Activated CD8-positive, alpha-beta T cell treated with anti-CD3 and anti-CD28 coated beads, Interleukin-2, amount 10 ng/mL, durations not matched to agents 7 days and 5 days (primary cell): Measurements from ENCODE around the gene NUAK2. TPM values are rescaled to one million over a fixed set of nuclear protein-coding genes. Genes with fewer than 3 reads are reported as not detected.
"Not testable (repeated sequence)": the region's sequence is repeated elsewhere in the genome, so short reads cannot be mapped to it uniquely, and the experiment has no call there.

ENCODE experiments used
- ATAC-seq: fragments of 150-1000 bp; cut with Tn5 transposase; one replicate; pipeline ENCODE4 v1.10.0; 2021; ENCODE audit warnings: moderate library complexity
- CTCF ChIA-PET: fragments of 350-600 bp; sonication (Branson Sonifier 250); formaldehyde crosslinking; loops from one replicate; lab custom pipeline; 2021; ENCODE audit warnings: antibody characterized with exemption; lab: Charles Lee
- POLR2A ChIA-PET: fragments of 350-600 bp; sonication (Branson Sonifier 250); formaldehyde crosslinking; loops from one replicate; lab custom pipeline; 2021; ENCODE audit warnings: antibody characterized with exemption; lab: Charles Lee
- DNase-seq: peaks from one replicate; pipeline ENCODE4 v3.0.0-alpha.2; 2020
- H3K27ac Mint-ChIP-seq: one replicate; pipeline ENCODE4 v1.8.0; 2021; ENCODE audit warnings: mild to moderate bottlenecking, mixed read lengths
- H3K27me3 Mint-ChIP-seq: one replicate; pipeline ENCODE4 v1.8.0; 2021; ENCODE audit warnings: low read depth, mixed read lengths
- H3K36me3 Mint-ChIP-seq: one replicate; pipeline ENCODE4 v1.8.0; 2021; ENCODE audit warnings: low read depth, mixed read lengths
- H3K4me1 Mint-ChIP-seq: one replicate; pipeline ENCODE4 v1.8.0; 2021; ENCODE audit warnings: low read depth, mixed read lengths
- H3K4me3 Mint-ChIP-seq: one replicate; pipeline ENCODE4 v1.8.0; 2021; ENCODE audit warnings: mild to moderate bottlenecking, mixed read lengths
- H3K9me3 Mint-ChIP-seq: one replicate; pipeline ENCODE4 v1.8.0; 2022; ENCODE audit warnings: mixed read lengths; ENCODE audit not compliant: insufficient read depth
- total RNA-seq, 2 experiments: library from RNA; stranded (reverse); gene quantifications; one replicate each; pipeline ENCODE4 v1.2.3, GENCODE V29; 2021

Gene NUAK2
- total RNA-seq, 2 experiments from 2014 or later = 1.6 TPM

GRCh38 chr1:205303247-205303888, 18.2 kb downstream of the NUAK2 start:
- peaks cover 11% of the 10 kb centered on the region for H3K36me3 Mint-ChIP-seq
- H3K4me1 Mint-ChIP-seq = peaks cover 8% of the 10 kb centered on the region
- H3K27ac Mint-ChIP-seq = no peak overlapping the region
- H3K4me3 Mint-ChIP-seq = no peak overlapping the region
- no peaks in the 10 kb centered on the region for H3K27me3 Mint-ChIP-seq
- ChIA-PET CTCF (interaction anchor here (0.8 to 3.0 kb wide), 4 partner anchors 10 to 74 kb away, joined by 3 to 10 read pairs (median 4); no protein-coding TSS in a partner anchor), POLR2A (no interaction called here)
- no peak for DNase-seq
- ATAC-seq = no peak
- no peaks in the 10 kb centered on the region for H3K9me3 Mint-ChIP-seq

- CTCF ChIA-PET = interaction anchor here (1.4 to 3.5 kb wide), 2 partner anchors 23 to 28 kb away, joined by 3 to 12 read pairs; no protein-coding TSS in a partner anchor
- Mint-ChIP-seq H3K27ac (no peak overlapping the region), H3K4me1 (peaks cover 8% of the 10 kb centered on the region), H3K36me3 (peaks cover 6% of the 10 kb centered on the region), H3K27me3 (peaks cover 2% of the 10 kb centered on the region), H3K9me3 (no peaks in the 10 kb centered on the region), H3K4me3 (no peak overlapping the region)
- ATAC-seq = no peak
- no peak for DNase-seq
- POLR2A ChIA-PET = no interaction called here
These were observed 19.5 kb downstream of the NUAK2 start for GRCh38 chr1:205301842-205302588.

GRCh38 chr1:205301205-205301821, 20.2 kb downstream of the NUAK2 start:
- H3K4me3 Mint-ChIP-seq = no peak overlapping the region
- peaks cover 10% of the 10 kb centered on the region for H3K4me1 Mint-ChIP-seq
- POLR2A ChIA-PET = no interaction called here
- H3K27me3 Mint-ChIP-seq = peaks cover 2% of the 10 kb centered on the region
- CTCF ChIA-PET = interaction anchor here (1.4 to 3.5 kb wide), 2 partner anchors 24 to 27 kb away, joined by 3 to 12 read pairs; no protein-coding TSS in a partner anchor
- DNase-seq (no peak), ATAC-seq (no peak)
- H3K36me3 Mint-ChIP-seq = peaks cover 6% of the 10 kb centered on the region
- no peaks in the 10 kb centered on the region for H3K9me3 Mint-ChIP-seq
- H3K27ac Mint-ChIP-seq = no peak overlapping the region

GRCh38 chr1:205300149-205300548, 21.4 kb downstream of the NUAK2 start:
- Mint-ChIP-seq H3K36me3 (peaks cover 6% of the 10 kb centered on the region), H3K4me1 (peaks cover 17% of the 10 kb centered on the region), H3K4me3 (no peak overlapping the region), H3K27ac (no peak overlapping the region), H3K9me3 (no peaks in the 10 kb centered on the region), H3K27me3 (peaks cover 9% of the 10 kb centered on the region)
- ATAC-seq = no peak
- ChIA-PET CTCF (interaction anchor here (3.5 to 31.0 kb wide), 2 partner anchors 25 to 26 kb away, joined by 12 to 1266 read pairs; partner anchors contain the start of gene NUAK2), POLR2A (no interaction called here)
- no peak for DNase-seq

GRCh38 chr1:205298191-205298994, 23.2 kb downstream of the NUAK2 start:
- H3K4me1 Mint-ChIP-seq = peaks cover 10% of the 10 kb centered on the region
- H3K36me3 Mint-ChIP-seq = peaks cover 4% of the 10 kb centered on the region
- ATAC-seq = no peak
- H3K9me3 Mint-ChIP-seq = no peaks in the 10 kb centered on the region
- CTCF ChIA-PET = interaction anchor here (1.1 to 31.0 kb wide), 5 partner anchors 11 to 56 kb away, joined by 3 to 1266 read pairs (median 12); partner anchors contain the start of gene NUAK2
- H3K27me3 Mint-ChIP-seq = peaks cover 17% of the 10 kb centered on the region
- no peak overlapping the region for H3K27ac Mint-ChIP-seq
- H3K4me3 Mint-ChIP-seq = no peak overlapping the region
- POLR2A ChIA-PET = interaction anchor here (1.4 to 1.8 kb wide), 2 partner anchors 11 to 15 kb away, joined by 6 to 7 read pairs; no protein-coding TSS in a partner anchor
- no peak for DNase-seq

GRCh38 chr1:205297546-205298177, 23.9 kb downstream of the NUAK2 start:
- H3K9me3 Mint-ChIP-seq, H3K27ac Mint-ChIP-seq, H3K36me3 Mint-ChIP-seq, H3K4me1 Mint-ChIP-seq, H3K4me3 Mint-ChIP-seq, ATAC-seq, DNase-seq: not testable (repeated sequence)
- POLR2A ChIA-PET = interaction anchor here (1.4 to 1.8 kb wide), 2 partner anchors 10 to 16 kb away, joined by 6 to 7 read pairs; no protein-coding TSS in a partner anchor
- peaks cover 19% of the 10 kb centered on the region for H3K27me3 Mint-ChIP-seq
- CTCF ChIA-PET = interaction anchor here (0.8 to 31.0 kb wide), 5 partner anchors 10 to 56 kb away, joined by 3 to 1266 read pairs (median 4); partner anchors contain the start of gene NUAK2

- ATAC-seq (no peak), DNase-seq (no peak)
- POLR2A ChIA-PET = no interaction called here
- no peak overlapping the region for H3K27ac Mint-ChIP-seq
- no peak overlapping the region for H3K4me3 Mint-ChIP-seq
- no peaks in the 10 kb centered on the region for H3K36me3 Mint-ChIP-seq
- H3K4me1 Mint-ChIP-seq = peaks cover 14% of the 10 kb centered on the region
- CTCF ChIA-PET = interaction anchor here (0.9 to 31.0 kb wide), 4 partner anchors 12 to 29 kb away, joined by 3 to 1266 read pairs (median 16); partner anchors contain the start of gene NUAK2
- no peaks in the 10 kb centered on the region for H3K9me3 Mint-ChIP-seq
- peaks cover 28% of the 10 kb centered on the region for H3K27me3 Mint-ChIP-seq
These were observed 25.4 kb downstream of the NUAK2 start for GRCh38 chr1:205296154-205296553.

- H3K4me3 Mint-ChIP-seq = no peak overlapping the region
- ChIA-PET CTCF (interaction anchor here (1.3 to 31.0 kb wide), 3 partner anchors 17 to 31 kb away, joined by 3 to 1266 read pairs (median 29); partner anchors contain the start of gene NUAK2), POLR2A (interaction anchor here (0.9 kb wide), 1 partner anchor 19 kb away, joined by 4 read pairs; no protein-coding TSS in a partner anchor)
- no peaks in the 10 kb centered on the region for H3K9me3 Mint-ChIP-seq
- H3K27me3 Mint-ChIP-seq = peaks cover 30% of the 10 kb centered on the region
- DNase-seq = no peak
- H3K36me3 Mint-ChIP-seq = no peaks in the 10 kb centered on the region
- H3K27ac Mint-ChIP-seq = no peak overlapping the region
- peaks cover 16% of the 10 kb centered on the region for H3K4me1 Mint-ChIP-seq
- no peak for ATAC-seq
These were observed 26.6 kb downstream of the NUAK2 start for GRCh38 chr1:205294934-205295333.

- DNase-seq (no peak), ATAC-seq (no peak)
- Mint-ChIP-seq H3K36me3 (no peaks in the 10 kb centered on the region), H3K4me3 (no peak overlapping the region), H3K27me3 (peaks cover 30% of the 10 kb centered on the region), H3K27ac (no peak overlapping the region), H3K4me1 (peaks cover 16% of the 10 kb centered on the region), H3K9me3 (no peaks in the 10 kb centered on the region)
- CTCF ChIA-PET = interaction anchor here (1.0 to 31.0 kb wide), 3 partner anchors 21 to 60 kb away, joined by 3 to 1266 read pairs (median 29); partner anchors contain the start of gene NUAK2
- POLR2A ChIA-PET = no interaction called here
These were observed 27.2 kb downstream of the NUAK2 start for GRCh38 chr1:205294175-205294917.
